ENCODE measurements around the gene PCBD1.

PCBD1 gene

GRCh38 chr10:70834021-70834420 lies 54.3 kb downstream of the PCBD1 start:
- no peak for DNase-seq (ENCODE audit: low spot score)

- DNase-seq (ENCODE audit: low spot score), result no peak
These were observed 54.8 kb downstream of the PCBD1 start for GRCh38 chr10:70833601-70834000.
